Keratinocyte (primary cell): ENCODE results near the gene AQP5. TPM values are rescaled to one million over a fixed set of nuclear protein-coding genes. Genes with fewer than 3 reads are reported as not detected.
A peak's percentile ranks its signal among the peaks of the same experiment; 100 is the strongest.

Experiments
- DNase-seq: peaks from one replicate; pipeline ENCODE4 v3.0.0-alpha.2; 2011; ENCODE audit warnings: low read depth, missing footprints, low spot score
- FAIRE-seq: peaks from 2 replicates; lab custom pipeline; 2011; peaks lifted over from hg19 to GRCh38; lab: Jason Lieb, UNC
- H2AFZ ChIP-seq: 2 replicates; pipeline ENCODE4 v1.6.0; 2012; ENCODE audit warnings: low read length, control low read depth, inconsistent platforms; ENCODE audit not compliant: control insufficient read depth
- H3K27ac ChIP-seq: 2 replicates; pipeline ENCODE4 v1.5.1; 2011; ENCODE audit warnings: low read length; ENCODE audit not compliant: control insufficient read depth, insufficient read depth
- H3K27me3 ChIP-seq: 3 replicates; pipeline ENCODE4 v1.6.0; 2011; ENCODE audit warnings: low read length; ENCODE audit not compliant: control insufficient read depth, insufficient read depth; ENCODE audit errors: extremely low read depth
- H3K36me3 ChIP-seq, 2 experiments: 2 replicates in 1 of 2; 3 replicates in 1 of 2; pipeline ENCODE4 v1.5.1; 2011; ENCODE audit warnings: low read length in 2 of 2, mild to moderate bottlenecking in 1 of 2; ENCODE audit not compliant: control insufficient read depth in 2 of 2, insufficient read depth in 2 of 2; ENCODE audit errors: extremely low read depth in 1 of 2
- H3K4me1 ChIP-seq: 3 replicates; pipeline ENCODE4 v1.5.1; 2011; ENCODE audit warnings: low read length; ENCODE audit not compliant: control insufficient read depth, insufficient read depth; ENCODE audit errors: extremely low read depth
- H3K4me2 ChIP-seq: 3 replicates; pipeline ENCODE4 v1.6.0; 2011; ENCODE audit warnings: low read depth, low read length; ENCODE audit not compliant: control insufficient read depth, insufficient read depth; ENCODE audit errors: extremely low read depth
- H3K4me3 ChIP-seq, 3 experiments: fragments of 200-600 bp in 1 of 3; sonication (generic) in 1 of 3; 2 replicates in 2 of 3; 3 replicates in 1 of 3; pipeline ENCODE4 v1.5.1; 2011 to 2016; ENCODE audit warnings: low read length in 3 of 3, mild to moderate bottlenecking in 3 of 3, control low read depth in 2 of 3, inconsistent platforms in 1 of 3, low read depth in 1 of 3, mixed read lengths in 1 of 3, mixed run types in 1 of 3, moderate library complexity in 1 of 3; ENCODE audit not compliant: control insufficient read depth in 2 of 3, insufficient read depth in 2 of 3; ENCODE audit errors: extremely low read depth in 1 of 3
- H3K79me2 ChIP-seq: 2 replicates; pipeline ENCODE4 v1.6.0; 2012; ENCODE audit warnings: low read length; ENCODE audit not compliant: control insufficient read depth, insufficient read depth
- H3K9ac ChIP-seq: 3 replicates; pipeline ENCODE4 v1.6.0; 2011; ENCODE audit warnings: low read length; ENCODE audit not compliant: control insufficient read depth, insufficient read depth; ENCODE audit errors: extremely low read depth
- H3K9me1 ChIP-seq: 3 replicates; pipeline ENCODE4 v1.6.0; 2011; ENCODE audit warnings: low read length; ENCODE audit not compliant: control insufficient read depth, insufficient read depth; ENCODE audit errors: extremely low read depth
- H3K9me3 ChIP-seq: 2 replicates; pipeline ENCODE4 v1.5.1; 2012; ENCODE audit warnings: low read depth, low read length; ENCODE audit not compliant: control insufficient read depth
- H4K20me1 ChIP-seq: 3 replicates; pipeline ENCODE4 v1.6.0; 2011; ENCODE audit warnings: low read length; ENCODE audit not compliant: control insufficient read depth, insufficient read depth; ENCODE audit errors: extremely low read depth
- EZH2 ChIP-seq: IDR thresholded peaks from one replicate; pipeline ENCODE4 v1.6.1; 2012; ENCODE audit warnings: inconsistent platforms, mild to moderate bottlenecking, low read length, moderate library complexity
- dilution Hi-C: fragments of 300-500 bp; cut with MboI; formaldehyde crosslinking; loops from one replicate; pipeline ENCODE4 v1.7.0; 2020; ENCODE audit warnings: low sequenced_read_pairs; ENCODE audit not compliant: extremely low pct_ligation_motif_present
- polyA plus RNA-seq, 5 experiments: library from polyadenylated mRNA; depleted of rRNA in 3 of 5; stranded (reverse) in 3 of 5; stranded (forward) in 1 of 5; unstranded in 1 of 5; fragments of >200 nt; gene quantifications; 1 replicate in 1 of 5; 2 replicates in 3 of 5; 3 replicates in 1 of 5; pipeline versions ENCODE4 v1.2.1 to v1.2.3, GENCODE V29; 2011 to 2012; ENCODE audit warnings: missing spikeins in 2 of 5, low read depth in 1 of 5, low replicate concordance in 1 of 5
- TF ChIP-seq, protein P1 (sequence below), 3 experiments: IDR thresholded peaks in 1 of 3; conservative IDR thresholded peaks in 1 of 3; optimal IDR thresholded peaks in 1 of 3; 2 replicates in 2 of 3; 3 replicates in 1 of 3; pipeline versions ENCODE3 to v1.5.1; 2011; ENCODE audit warnings: low read length in 3 of 3, mild to moderate bottlenecking in 3 of 3, moderate library complexity in 2 of 3, control low read depth in 1 of 3, inconsistent platforms in 1 of 3; ENCODE audit not compliant: insufficient read depth in 2 of 3; ENCODE audit errors: extremely low read depth in 1 of 3

The AQP5 gene
- polyA plus RNA-seq, 1 donor (not counting 4 experiments of a cell fraction or from before 2014, with no cell fraction given): not detected

DNA sequence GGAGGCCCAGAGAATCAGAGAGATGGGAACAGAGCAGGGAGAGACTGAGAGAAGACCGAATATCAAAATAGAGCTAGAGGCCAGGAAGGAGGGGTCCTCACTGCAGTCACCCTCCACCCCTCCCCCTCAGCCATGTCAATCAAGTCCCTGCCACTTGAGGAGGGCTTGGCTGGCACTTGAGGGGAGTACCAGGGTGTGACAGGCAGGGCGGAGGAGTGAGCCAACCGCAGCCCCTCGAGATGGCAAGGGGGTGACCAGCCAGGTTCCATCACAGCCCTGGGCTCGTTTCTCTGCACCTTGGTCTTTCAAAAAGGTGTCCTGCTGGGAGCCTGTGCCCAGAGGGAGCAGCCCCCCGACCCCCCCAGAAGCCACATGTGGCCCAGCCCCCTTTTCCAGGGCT is 4.2 kb downstream of the AQP5 start:
- dilution Hi-C loops: no loop called here
- TF ChIP-seq, protein P1, sequence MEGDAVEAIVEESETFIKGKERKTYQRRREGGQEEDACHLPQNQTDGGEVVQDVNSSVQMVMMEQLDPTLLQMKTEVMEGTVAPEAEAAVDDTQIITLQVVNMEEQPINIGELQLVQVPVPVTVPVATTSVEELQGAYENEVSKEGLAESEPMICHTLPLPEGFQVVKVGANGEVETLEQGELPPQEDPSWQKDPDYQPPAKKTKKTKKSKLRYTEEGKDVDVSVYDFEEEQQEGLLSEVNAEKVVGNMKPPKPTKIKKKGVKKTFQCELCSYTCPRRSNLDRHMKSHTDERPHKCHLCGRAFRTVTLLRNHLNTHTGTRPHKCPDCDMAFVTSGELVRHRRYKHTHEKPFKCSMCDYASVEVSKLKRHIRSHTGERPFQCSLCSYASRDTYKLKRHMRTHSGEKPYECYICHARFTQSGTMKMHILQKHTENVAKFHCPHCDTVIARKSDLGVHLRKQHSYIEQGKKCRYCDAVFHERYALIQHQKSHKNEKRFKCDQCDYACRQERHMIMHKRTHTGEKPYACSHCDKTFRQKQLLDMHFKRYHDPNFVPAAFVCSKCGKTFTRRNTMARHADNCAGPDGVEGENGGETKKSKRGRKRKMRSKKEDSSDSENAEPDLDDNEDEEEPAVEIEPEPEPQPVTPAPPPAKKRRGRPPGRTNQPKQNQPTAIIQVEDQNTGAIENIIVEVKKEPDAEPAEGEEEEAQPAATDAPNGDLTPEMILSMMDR (optimal IDR thresholded peaks at IDR 0.05 in 1 of 3, IDR thresholded peaks at IDR 0.05 in 1 of 3, conservative IDR thresholded peaks at IDR 0.05 in 1 of 3; ENCODE audit: extremely low read depth in 1 of 3, insufficient read depth in 2 of 3, low read length in 3 of 3): no peak
- TF ChIP-seq EZH2: no peak
- H3K27me3 ChIP-seq: peaks cover 46% of the 10 kb centered on the region
- no peaks in the 10 kb centered on the region for H3K9me3 ChIP-seq
- H2AFZ ChIP-seq: no peak overlapping the region
- no peak overlapping the region for H3K4me3 ChIP-seq
- H3K36me3 ChIP-seq: no peaks in the 10 kb centered on the region
- H4K20me1 ChIP-seq: no peaks in the 10 kb centered on the region
- no peak overlapping the region for H3K4me2 ChIP-seq
- DNase-seq (no peak), FAIRE-seq (no peak)
- H3K9me1 ChIP-seq: no peaks in the 10 kb centered on the region
- H3K27ac ChIP-seq: no peak overlapping the region
- H3K4me1 ChIP-seq: peaks cover 19% of the 10 kb centered on the region
- H3K9ac ChIP-seq: no peak overlapping the region
- no peaks in the 10 kb centered on the region for H3K79me2 ChIP-seq

DNA sequence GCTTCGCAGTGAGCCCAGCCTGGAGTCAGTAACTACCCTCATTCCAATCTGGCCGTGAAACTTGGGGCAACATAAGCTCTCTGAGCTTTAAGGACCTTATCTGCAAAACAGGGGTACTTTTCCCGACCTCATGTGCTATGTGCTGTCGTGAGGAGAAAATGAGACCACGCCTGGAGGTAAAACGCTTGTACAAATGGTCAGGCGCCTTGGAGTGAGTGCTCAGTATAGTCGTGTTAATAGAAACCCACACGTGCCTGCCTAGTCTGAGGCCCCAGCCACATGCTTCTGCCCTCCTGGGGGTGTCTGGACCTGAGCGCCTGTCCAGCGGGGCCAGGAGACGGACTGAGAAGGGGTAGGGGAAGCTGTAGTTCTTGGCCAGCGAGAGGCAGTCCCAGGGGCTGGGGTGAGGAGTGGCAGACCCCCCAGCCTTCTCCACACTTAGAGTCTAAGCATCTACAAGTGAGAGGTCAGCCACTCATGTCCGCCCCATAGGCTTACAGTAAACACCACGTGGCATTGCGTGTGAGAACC is 4.9 kb downstream of the AQP5 start:
- FAIRE-seq (no peak), DNase-seq (no peak)
- no peak overlapping the region for H3K9ac ChIP-seq
- no peaks in the 10 kb centered on the region for H4K20me1 ChIP-seq
- H3K4me3 ChIP-seq: no peak overlapping the region
- H3K9me1 ChIP-seq: no peaks in the 10 kb centered on the region
- no peaks in the 10 kb centered on the region for H3K36me3 ChIP-seq
- peaks cover 26% of the 10 kb centered on the region for H3K4me1 ChIP-seq
- no peaks in the 10 kb centered on the region for H3K79me2 ChIP-seq
- H2AFZ ChIP-seq: no peak overlapping the region
- TF ChIP-seq, protein P1 (optimal IDR thresholded peaks at IDR 0.05 in 1 of 3, IDR thresholded peaks at IDR 0.05 in 1 of 3, conservative IDR thresholded peaks at IDR 0.05 in 1 of 3; ENCODE audit: extremely low read depth in 1 of 3, insufficient read depth in 2 of 3, low read length in 3 of 3): no peak
- TF ChIP-seq EZH2: no peak
- H3K27ac ChIP-seq: no peak overlapping the region
- H3K27me3 ChIP-seq: peaks cover 39% of the 10 kb centered on the region
- no peaks in the 10 kb centered on the region for H3K9me3 ChIP-seq
- H3K4me2 ChIP-seq: peak overlapping the region; percentile 95
- dilution Hi-C loops: no loop called here
